GM11168 (cell line): ENCODE results near the gene MCM3.

ENCODE experiments used
- in situ Hi-C: fragments of 300-500 bp; cut with MboI; formaldehyde crosslinking; loops from one replicate; pipeline ENCODE4 v1.12.0; 2022; ENCODE audit warnings: low sequenced_read_pairs; ENCODE audit not compliant: unreplicated experiment

Gene MCM3

GRCh38 chr6:52255434-52255833 is 29.1 kb downstream of the MCM3 start:
- in situ Hi-C loops, result no loop called here

GRCh38 chr6:52254731-52255378 is 29.7 kb downstream of the MCM3 start:
- in situ Hi-C loops, result no loop called here

- in situ Hi-C loops, result no loop called here
Observed at GRCh38 chr6:52253494-52253893, 31.0 kb downstream of the MCM3 start.

- in situ Hi-C loops, result no loop called here
Observed at GRCh38 chr6:52251113-52251512, 33.4 kb downstream of the MCM3 start.

- in situ Hi-C loops, result no loop called here
Observed at GRCh38 chr6:52249078-52249477, 35.5 kb downstream of the MCM3 start.

GRCh38 chr6:52245425-52245824 is 39.1 kb downstream of the MCM3 start:
- in situ Hi-C loops, result no loop called here

- in situ Hi-C loops, result no loop called here
Observed at GRCh38 chr6:52244400-52244799, 40.1 kb downstream of the MCM3 start, which contains the start of gene IL17F. TSS of gene IL17F (minus strand) at chr6:52244500. CDS start at chr6:52244429, 71 bp downstream.

GRCh38 chr6:52243282-52243893 is 41.2 kb downstream of the MCM3 start:
- in situ Hi-C loops, result no loop called here

- in situ Hi-C loops, result no loop called here
Observed at GRCh38 chr6:52241819-52242218, 42.7 kb downstream of the MCM3 start.

GRCh38 chr6:52233975-52234823 is 50.3 kb downstream of the MCM3 start:
- in situ Hi-C loops, result no loop called here

GRCh38 chr6:52233005-52233404 is 51.5 kb downstream of the MCM3 start:
- in situ Hi-C loops, result no loop called here

- in situ Hi-C loops, result no loop called here
Observed at GRCh38 chr6:52231406-52232127, 53.0 kb downstream of the MCM3 start.

- in situ Hi-C loops, result no loop called here
Observed at GRCh38 chr6:52230685-52231084, 53.9 kb downstream of the MCM3 start.

- in situ Hi-C loops, result no loop called here
Observed at GRCh38 chr6:52227495-52227894, 57.0 kb downstream of the MCM3 start.

- in situ Hi-C loops, result no loop called here
Observed at GRCh38 chr6:52221302-52221701, 63.2 kb downstream of the MCM3 start.

GRCh38 chr6:52217761-52218160 is 66.8 kb downstream of the MCM3 start:
- in situ Hi-C loops, result no loop called here

- in situ Hi-C loops, result no loop called here
Observed at GRCh38 chr6:52216932-52217575, 67.5 kb downstream of the MCM3 start.

- in situ Hi-C loops, result no loop called here
Observed at GRCh38 chr6:52215787-52216186, 68.8 kb downstream of the MCM3 start.
